ENCODE measurements around the gene ZDHHC21.

Gene ZDHHC21

DNA sequence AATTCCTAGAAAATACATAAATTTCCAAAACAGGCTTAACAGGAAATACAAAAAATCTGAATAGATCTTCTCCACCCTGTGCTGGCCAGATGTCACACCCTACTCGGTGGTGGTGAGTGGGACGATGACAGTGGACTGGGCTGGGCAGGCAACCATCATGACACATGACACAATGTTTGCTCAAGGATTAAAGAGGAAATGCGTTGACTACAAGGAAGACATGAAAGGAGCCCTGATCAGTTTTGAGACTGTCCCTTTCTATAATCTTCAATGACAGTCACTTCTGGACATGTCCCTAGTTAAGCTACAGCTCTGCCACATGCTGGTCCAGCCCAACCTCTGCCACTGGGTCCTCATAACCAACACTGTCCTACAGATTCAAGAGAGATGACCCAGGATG lies 99.8 kb downstream of the ZDHHC21 start:
- no peak for DNase-seq (ENCODE audit: low spot score)
- in situ Hi-C loops (cut with MboI; ENCODE audit: low sequenced_read_pairs, unreplicated experiment): no loop called here
- TF ChIP-seq, protein P1, sequence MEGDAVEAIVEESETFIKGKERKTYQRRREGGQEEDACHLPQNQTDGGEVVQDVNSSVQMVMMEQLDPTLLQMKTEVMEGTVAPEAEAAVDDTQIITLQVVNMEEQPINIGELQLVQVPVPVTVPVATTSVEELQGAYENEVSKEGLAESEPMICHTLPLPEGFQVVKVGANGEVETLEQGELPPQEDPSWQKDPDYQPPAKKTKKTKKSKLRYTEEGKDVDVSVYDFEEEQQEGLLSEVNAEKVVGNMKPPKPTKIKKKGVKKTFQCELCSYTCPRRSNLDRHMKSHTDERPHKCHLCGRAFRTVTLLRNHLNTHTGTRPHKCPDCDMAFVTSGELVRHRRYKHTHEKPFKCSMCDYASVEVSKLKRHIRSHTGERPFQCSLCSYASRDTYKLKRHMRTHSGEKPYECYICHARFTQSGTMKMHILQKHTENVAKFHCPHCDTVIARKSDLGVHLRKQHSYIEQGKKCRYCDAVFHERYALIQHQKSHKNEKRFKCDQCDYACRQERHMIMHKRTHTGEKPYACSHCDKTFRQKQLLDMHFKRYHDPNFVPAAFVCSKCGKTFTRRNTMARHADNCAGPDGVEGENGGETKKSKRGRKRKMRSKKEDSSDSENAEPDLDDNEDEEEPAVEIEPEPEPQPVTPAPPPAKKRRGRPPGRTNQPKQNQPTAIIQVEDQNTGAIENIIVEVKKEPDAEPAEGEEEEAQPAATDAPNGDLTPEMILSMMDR (IDR thresholded peaks at IDR 0.05; ENCODE audit: borderline replicate concordance, control extremely low read depth, extremely low read depth, insufficient read depth, missing control alignments): no peak

- in situ Hi-C loops (cut with MboI; ENCODE audit: low sequenced_read_pairs, unreplicated experiment): no loop called here
- TF ChIP-seq, protein P1 (IDR thresholded peaks at IDR 0.05; ENCODE audit: borderline replicate concordance, control extremely low read depth, extremely low read depth, insufficient read depth, missing control alignments): no peak
- no peak for DNase-seq (ENCODE audit: low spot score)
Observed at GRCh38 chr9:14591411-14591810, 101.8 kb downstream of the ZDHHC21 start.

GRCh38 chr9:14585730-14586473 lies 107.3 kb downstream of the ZDHHC21 start:
- peak; percentile 51 for DNase-seq (ENCODE audit: low spot score)
- in situ Hi-C loops (cut with MboI; ENCODE audit: low sequenced_read_pairs, unreplicated experiment): no loop called here
- TF ChIP-seq, protein P1 (IDR thresholded peaks at IDR 0.05; ENCODE audit: borderline replicate concordance, control extremely low read depth, extremely low read depth, insufficient read depth, missing control alignments): no peak

DNA sequence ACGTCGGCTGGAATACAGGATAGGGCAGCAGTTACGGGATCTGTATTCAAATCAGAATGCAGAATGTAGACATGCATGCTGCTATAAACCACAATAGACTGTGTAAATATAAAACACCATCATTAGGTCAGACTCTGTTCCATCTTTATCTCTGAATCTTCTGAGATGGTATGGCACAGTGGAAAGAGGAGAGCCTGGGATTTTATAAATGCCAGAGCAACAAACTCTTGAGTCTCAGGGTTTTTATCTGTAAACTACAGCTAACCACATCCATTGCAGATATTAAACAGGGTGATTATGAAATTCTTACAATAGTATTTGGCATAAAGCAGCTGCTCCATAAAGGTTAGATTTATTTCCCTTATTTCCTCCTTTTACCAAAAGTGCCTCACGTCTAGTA lies 108.7 kb downstream of the ZDHHC21 start:
- TF ChIP-seq, protein P1 (IDR thresholded peaks at IDR 0.05; ENCODE audit: borderline replicate concordance, control extremely low read depth, extremely low read depth, insufficient read depth, missing control alignments): no peak
- in situ Hi-C loops (cut with MboI; ENCODE audit: low sequenced_read_pairs, unreplicated experiment): no loop called here
- DNase-seq (ENCODE audit: low spot score): no peak

DNA sequence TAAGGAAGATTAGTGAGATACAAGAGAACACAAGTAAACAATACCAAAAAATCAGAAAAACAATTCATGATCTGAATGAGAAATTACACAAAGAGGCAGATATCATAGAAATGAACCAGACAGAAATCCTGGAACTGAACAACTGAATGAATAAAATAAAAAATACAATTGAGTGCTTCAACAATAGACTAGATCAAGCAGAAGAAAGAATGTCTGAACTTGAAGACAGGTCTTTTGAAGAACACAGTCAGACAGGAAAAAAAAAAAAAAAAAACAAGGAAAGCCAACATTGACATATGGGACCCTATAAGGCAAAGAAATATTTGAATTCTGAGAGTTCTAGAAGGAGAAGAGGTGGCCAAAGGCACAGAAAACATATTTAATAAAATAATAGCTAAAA lies 115.2 kb downstream of the ZDHHC21 start:
- TF ChIP-seq, protein P1 (IDR thresholded peaks at IDR 0.05; ENCODE audit: borderline replicate concordance, control extremely low read depth, extremely low read depth, insufficient read depth, missing control alignments): no peak
- DNase-seq (ENCODE audit: low spot score): no peak
- in situ Hi-C loops (cut with MboI; ENCODE audit: low sequenced_read_pairs, unreplicated experiment): no loop called here

- no peak for DNase-seq (ENCODE audit: low spot score)
- in situ Hi-C loops (cut with MboI; ENCODE audit: low sequenced_read_pairs, unreplicated experiment): no loop called here
- TF ChIP-seq, protein P1 (IDR thresholded peaks at IDR 0.05; ENCODE audit: borderline replicate concordance, control extremely low read depth, extremely low read depth, insufficient read depth, missing control alignments): no peak
Observed at GRCh38 chr9:14574173-14574572, 119.1 kb downstream of the ZDHHC21 start.

Measured in GM13976 (cell line).